A673 (cell line): ENCODE measurements around the gene TTC21A.
"Not testable (repeated sequence)": the region's sequence is repeated elsewhere in the genome, so short reads cannot be mapped to it uniquely, and the experiment has no call there.

ENCODE experiments used
- EZH2 ChIP-seq: fragments of 200-600 bp; sonication (generic); IDR thresholded peaks from 2 replicates; pipeline ENCODE4 v1.6.1; 2017; ENCODE audit warnings: borderline replicate concordance, low read depth, mild to moderate bottlenecking, mixed read lengths, antibody characterized with exemption, low read length; ENCODE audit not compliant: poor library complexity, severe bottlenecking
- TF ChIP-seq, protein P1 (sequence below): fragments of 300-800, 200-600 bp; sonication (generic); conservative IDR thresholded peaks from 2 replicates; pipeline ENCODE4 v1.5.1; 2017; ENCODE audit warnings: low read depth, mild to moderate bottlenecking, antibody characterized with exemption, low read length, moderate library complexity, mixed read lengths

DNA sequence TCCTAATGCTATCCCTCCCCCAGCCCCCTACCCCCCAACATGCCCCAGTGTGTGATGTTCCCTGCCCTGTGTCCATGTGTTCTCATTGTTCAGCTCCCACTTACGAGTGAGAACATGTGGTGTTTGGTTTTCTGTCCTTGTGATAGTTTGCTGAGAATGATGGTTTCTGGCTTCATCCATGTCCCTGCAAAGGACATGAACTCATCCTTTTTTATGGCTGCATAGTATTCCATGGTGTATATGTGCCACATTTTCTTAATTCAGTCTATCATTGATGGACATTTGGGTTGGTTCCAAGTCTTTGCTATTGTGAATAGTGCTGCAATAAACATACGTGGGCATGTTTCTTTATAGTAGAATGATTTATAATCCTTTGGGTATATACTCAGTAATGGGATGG, 46.3 kb upstream of the TTC21A start:
- TF ChIP-seq, protein P1, sequence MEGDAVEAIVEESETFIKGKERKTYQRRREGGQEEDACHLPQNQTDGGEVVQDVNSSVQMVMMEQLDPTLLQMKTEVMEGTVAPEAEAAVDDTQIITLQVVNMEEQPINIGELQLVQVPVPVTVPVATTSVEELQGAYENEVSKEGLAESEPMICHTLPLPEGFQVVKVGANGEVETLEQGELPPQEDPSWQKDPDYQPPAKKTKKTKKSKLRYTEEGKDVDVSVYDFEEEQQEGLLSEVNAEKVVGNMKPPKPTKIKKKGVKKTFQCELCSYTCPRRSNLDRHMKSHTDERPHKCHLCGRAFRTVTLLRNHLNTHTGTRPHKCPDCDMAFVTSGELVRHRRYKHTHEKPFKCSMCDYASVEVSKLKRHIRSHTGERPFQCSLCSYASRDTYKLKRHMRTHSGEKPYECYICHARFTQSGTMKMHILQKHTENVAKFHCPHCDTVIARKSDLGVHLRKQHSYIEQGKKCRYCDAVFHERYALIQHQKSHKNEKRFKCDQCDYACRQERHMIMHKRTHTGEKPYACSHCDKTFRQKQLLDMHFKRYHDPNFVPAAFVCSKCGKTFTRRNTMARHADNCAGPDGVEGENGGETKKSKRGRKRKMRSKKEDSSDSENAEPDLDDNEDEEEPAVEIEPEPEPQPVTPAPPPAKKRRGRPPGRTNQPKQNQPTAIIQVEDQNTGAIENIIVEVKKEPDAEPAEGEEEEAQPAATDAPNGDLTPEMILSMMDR = not testable (repeated sequence)
- TF ChIP-seq EZH2 = not testable (repeated sequence)
